ENCODE measurements around the gene SPATA3.

Gene SPATA3

DNA sequence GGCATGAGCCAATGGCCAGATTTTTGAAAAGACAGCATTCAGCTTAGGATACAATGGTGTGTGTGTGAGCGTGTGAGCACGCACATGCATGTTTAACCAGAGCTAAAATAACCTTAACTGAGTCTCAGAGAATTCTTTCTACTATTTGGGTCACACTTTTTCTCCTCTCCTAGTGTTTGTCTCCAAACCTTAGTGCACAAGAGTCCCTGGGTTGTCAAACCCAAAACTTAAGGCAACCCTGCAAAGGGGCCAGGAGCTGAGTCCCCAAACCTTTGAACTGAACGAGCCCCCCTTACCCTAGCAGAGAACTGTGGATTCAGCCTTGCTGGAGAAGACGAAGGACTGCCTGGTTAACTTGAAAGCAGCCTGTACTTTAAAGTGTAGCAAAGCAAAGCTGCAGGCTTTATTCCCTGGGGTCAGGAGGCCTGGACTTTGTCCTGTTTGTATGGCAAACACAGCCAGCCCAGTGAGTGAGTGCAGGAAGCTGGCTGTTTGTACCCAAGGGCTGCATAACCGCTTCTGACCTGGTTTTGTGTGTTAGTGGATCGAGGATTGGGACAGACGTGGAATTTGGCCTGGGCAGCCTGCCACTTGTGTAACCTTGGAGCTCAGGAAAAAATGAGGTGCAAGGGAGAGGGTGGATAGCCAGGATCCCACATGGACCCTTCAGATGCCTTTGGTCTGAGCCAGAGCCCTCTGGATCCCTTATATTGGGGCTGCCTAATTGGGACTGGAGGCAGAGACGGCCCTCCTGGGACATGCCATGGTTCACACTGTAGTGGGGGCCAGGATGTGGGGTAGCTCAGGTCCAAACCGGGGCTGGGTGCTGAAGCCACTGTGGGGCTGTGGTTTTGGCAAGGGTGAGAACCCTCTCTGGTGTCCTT, 54.3 kb downstream of the SPATA3 start:
- DNase-seq (ENCODE audit: low read depth): no peak

DNA sequence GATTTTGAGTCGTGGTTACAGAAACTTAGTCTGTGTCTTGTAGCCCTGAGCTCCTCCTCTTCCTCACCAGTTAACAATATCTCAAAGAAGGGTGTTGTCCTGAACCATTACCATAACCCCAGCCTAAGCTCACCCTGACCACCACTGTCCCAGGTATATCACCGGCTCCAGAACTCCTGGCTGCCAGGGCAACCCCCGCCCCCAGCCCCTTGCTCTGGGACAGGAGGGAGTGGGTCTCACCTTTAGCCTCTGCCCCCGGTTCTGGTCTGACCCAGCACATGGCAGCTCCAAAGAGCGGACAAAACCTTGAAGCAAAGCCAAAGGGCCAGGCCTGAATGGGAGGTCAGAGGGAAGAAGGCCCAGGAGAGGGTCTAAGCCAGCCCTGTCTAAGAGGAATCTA, 55.2 kb downstream of the SPATA3 start:
- DNase-seq (ENCODE audit: low read depth): no peak

DNA sequence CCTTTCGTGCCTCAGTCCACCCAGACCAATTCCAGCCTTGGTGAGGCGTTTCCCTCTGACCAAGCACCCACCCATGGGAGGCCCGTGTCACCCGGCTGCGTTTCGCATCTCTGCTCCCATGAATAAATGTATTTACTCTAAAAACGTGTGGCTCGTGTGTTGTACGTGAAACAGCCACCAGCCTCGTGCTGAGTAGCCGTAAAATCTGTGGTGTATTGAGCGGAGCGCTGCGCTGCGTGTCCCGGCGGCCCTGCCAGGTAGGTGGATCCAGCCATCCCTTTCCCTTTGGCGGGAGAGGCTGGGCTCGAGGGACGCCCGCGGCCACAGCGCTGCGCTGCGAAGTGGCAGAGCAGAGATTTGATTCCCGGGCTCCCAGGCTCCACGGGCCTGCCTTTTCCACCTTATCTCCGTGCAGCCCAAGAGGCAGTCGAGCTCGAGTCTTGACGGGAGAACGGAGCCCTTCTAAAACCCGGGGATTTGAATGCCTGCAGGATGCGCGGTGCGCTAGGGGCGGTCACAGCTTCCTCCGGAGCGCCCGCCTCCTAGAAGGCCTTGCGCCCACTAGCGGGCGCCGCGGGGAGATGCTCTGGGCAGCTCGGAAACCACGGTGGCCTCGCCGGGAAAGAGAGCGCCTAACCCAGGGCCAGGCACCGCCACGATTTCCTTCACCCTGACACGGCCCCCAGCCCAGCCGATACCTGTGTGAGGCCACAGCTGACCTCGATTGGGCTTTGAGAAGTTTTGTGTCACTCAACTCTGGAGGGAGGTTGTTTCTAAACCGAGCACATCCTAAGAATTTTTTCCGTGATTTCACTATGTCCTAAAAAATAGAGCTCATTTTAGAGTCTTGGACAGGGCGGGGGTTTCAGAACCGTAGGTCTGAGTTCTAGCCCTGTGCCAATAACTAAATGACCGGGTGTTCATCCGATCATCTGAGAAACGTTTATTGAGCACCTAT, 56.9 kb downstream of the SPATA3 start:
- DNase-seq (ENCODE audit: low read depth): peak; percentile 49

DNA sequence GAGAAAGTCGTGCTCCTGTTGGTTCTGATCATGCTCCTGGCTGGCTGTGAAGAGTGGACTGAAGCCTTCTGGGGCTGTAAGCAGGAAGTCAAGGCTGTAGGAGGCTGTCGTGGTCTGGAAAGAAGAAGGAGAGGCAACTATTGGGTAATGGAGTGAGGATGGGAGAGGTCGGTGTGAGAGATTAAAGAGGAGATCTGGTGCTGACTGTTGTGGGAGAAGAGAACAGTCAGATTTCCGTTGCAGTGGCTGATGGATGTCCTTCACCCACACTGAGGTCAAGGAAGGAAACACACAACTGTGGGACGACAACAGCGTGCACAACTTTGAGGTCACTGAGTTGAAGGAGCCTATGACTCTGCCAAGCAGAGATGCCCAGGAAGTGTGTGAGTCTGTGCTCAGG, 57.9 kb downstream of the SPATA3 start:
- no peak for DNase-seq (ENCODE audit: low read depth)

DNA sequence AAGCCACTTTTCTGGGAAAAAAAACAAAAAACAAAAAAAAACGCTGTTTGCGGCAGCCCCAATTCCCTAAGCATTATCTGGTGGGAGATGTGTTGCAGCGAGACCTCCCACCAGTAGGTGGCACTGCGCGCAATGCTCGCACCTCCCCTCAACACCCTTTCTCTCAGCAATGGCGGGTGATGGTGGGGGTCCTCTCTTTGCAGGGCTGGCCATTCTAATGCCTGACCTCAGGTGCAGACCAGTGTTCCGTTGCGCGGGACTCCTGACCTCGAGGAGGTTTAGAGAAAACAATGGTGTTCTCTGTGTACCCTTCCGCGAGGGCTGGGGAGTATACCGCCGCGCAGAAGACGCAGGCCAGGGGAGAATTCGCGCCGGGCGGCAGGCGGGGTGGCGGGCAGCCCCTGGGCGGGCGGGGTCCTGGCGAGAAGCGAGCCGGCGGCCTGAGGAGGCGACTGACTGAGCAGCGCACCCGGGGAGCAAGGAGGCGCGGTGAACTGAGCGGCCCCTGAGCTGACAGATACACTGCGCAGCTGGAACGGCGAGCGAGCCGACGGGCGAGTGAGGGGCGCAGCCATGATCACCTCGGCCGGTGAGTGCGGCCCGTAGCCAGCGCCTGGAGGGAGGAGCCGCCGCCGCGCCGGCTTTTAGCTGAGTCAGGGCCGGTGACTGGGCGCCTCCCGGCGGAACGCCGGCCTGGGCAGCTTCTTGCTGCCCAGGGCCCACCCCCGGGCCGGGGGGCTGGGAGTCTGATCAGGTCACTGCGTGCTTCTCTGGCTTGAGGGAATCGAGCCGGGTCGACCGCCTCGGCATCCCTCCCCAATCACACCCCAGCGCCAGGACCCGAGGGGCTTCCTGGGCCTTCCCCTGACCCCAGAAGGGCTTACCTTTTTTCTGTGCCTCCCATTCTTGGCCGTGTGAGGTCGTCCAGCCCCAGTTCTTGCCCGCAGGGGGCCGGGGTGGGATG, 60.8 kb downstream of the SPATA3 start, which contains the start of gene PSMD1:
Gene PSMD1 (plus strand): TSS at position 415 of the 964 bp plus-strand sequence. CDS start 159 bp downstream, at position 574.
- DNase-seq (ENCODE audit: low read depth): peak; percentile 84

DNA sequence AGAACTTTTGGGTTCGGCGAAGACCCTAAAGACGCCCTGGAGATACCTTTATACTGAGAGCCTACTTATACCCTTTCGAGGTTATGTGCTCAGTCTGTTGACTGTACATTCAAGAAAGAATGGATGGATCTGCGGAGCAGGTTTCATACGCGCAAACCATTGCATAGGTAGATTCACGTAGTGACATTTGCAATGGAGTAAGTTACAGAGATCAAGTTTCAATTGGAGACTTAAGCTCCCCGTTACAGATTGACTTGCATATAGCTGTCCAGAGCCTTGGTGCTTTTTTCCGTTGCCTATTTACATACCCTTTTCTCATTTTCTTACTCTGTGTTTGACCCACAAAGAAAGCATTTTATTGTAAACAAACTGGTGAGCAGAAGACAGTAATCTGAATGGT, 61.7 kb downstream of the SPATA3 start:
- no peak for DNase-seq (ENCODE audit: low read depth)
